HG02852 (cell line): Measurements from ENCODE around the gene FGF4.

ENCODE experiments used
- ATAC-seq: cut with Tn5 transposase; IDR thresholded peaks from one replicate; pipeline ENCODE4 v1.9.1; 2021; ENCODE audit warnings: mild to moderate bottlenecking, moderate library complexity; ENCODE audit not compliant: unreplicated experiment

Gene FGF4

DNA sequence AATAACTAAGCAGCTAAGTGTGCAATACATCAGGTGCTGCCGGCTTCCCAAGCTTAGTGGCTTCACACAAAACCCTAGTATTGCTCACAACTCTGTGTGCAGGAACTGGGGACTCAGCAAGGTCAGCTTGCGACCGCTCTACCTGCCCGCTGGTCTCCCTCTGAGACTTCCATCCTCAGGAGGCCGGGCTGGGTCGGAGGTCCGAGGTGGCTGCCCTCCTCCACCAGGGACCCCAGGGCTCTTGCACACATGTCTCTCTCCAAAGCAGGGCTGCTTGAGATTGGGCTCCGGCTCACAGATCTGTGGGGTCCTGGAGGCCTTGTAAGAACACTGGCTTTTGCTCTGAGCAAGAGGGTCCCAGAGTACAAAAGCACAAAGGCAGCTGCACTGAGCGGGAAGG, 45.9 kb downstream of the FGF4 start:
- no peak for ATAC-seq

DNA sequence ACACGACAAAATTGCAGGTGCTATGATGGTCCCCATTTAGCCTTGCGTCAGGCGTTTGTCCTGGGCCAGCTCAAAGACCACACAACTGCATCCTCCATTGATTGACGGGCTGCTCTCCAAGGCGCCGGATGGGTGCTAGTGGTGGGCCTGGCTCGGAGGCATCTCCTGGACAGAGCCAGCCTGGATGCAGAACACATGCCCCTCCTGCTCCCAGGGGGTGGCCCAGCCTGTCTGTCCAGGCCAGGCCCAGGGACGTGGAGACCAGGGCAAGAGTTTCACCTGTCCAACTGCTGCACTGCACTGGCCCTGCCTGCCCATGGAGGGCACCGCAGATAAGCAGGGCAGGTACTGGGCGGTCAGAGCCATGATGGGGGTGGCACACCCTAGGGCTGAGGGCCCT, 47.9 kb downstream of the FGF4 start:
- ATAC-seq: no peak

DNA sequence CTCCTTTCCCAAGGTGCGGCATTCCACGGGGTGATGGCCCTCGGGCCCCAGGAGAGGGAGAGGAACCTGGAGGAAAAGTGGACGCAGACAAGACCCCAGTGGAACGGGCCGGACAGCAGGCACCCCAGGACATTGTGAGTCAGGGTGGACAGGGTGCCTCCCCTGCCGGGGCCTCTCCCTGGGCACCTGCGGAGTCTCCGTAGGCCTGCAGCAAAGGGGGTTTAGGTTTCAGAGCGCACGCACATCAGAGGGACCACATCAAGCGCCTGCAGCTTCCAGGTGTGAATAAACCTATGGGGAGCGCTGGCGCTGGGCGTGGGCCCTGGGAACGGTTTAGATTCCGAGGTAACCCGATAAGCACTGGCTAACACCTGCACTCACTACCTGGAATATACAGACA, 48.7 kb downstream of the FGF4 start:
- ATAC-seq: no peak

DNA sequence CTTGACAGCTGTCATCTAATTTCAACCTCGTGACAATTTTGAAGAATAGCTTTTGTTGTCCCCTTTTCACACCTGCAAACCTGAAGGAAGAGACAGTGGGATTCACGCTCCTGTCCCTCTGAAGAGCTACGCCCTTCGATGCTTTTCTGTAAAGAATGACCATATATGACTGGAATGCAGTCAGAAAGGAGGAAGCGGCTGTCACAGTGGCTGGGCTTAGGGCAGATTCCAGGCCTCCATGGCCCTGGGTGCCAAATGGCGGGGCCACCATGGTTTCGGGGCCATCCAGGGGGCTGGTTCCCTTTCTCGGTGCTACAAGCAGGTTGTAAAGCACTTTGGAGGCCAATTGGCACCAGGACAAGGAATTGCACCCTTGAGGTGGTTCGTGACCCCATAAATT, 49.1 kb downstream of the FGF4 start:
- no peak for ATAC-seq

DNA sequence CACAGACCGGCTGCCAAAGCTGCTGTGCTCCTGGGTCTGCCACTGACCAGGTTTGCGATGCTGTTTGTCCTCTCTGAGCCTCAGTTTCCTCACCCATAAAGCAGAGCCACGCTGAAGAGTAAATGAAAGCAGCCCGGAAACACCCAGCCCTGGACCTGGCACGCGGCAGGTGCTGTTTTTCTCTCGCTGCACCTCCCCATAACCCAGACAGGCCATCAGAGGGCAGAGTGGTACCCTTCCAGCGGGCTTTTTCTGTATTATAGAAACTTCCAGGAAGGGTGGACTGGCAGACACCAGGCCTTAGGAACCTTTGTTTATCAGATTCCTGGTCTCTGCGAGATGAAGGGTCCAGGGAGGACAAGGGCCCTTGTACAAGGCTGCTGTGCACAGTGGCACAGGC, 53.4 kb downstream of the FGF4 start:
- no peak for ATAC-seq

DNA sequence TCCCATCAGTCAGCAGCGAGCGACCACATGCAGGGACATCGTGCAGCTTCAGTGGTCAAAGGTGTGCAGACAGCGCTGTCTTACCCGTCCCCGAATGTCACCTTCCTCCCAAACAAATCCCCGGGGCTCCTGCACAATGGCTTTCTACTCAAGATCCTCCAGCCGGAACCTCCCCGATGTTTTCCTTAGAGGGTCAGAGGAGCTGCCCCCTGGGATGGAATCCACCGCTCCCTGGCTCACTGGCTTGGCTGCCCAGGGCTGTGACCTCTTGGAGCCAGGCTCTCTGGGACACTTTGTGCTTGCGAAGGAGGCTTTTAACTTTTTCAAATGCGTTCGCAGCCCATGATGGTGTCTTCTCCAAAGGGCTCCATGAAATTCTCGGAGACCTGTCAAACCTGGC, 54.0 kb downstream of the FGF4 start:
- no peak for ATAC-seq
